Measurements from ENCODE around the gene TSEN2.
A peak's percentile ranks its signal among the peaks of the same experiment; 100 is the strongest.

The TSEN2 gene

DNA sequence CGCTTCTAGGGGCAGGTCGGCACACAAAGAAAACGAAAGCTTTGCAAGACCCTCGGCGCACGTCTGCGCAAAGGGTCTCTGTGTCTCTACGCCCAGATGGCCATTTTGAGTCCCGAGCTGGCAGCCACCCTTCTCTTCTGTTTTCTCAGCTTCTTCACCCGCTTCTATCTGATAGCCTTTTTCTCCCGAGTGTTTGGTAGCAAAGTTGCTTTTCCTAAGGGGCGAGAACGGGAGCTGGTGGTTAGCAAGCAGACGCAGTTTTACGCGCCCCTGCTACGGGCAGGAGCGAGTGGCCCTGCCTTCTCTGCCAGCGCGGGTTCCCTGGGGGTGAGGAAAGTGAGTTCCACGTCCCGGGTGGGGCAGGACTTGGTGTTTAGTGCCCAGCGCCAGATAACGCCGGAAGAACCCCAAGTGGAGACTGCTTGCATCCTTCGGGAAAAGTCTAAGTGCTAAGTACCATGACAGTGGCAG lies 69.7 kb downstream of the TSEN2 start:
- DNase-seq (ENCODE audit: low read depth), result peak; percentile 37

DNA sequence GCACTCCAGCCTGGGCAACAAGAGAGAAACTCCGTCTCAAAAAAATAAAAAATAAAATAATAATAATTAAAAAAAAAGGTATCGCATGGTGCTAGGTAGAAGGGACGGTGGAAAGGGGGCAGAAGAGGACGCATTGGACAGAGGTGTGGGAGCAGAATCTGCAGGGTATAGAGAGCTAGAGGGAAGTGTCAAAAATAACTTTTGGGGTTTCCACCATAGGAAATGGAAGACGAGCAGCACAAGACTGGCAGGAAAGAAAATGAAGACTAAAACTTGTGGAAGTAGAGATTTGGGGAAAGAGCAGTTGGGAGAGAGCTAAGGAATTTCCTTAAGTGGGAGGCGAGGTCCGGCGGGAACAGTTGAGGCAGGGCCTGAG lies 72.0 kb downstream of the TSEN2 start:
- DNase-seq (ENCODE audit: low read depth), result no peak

DNA sequence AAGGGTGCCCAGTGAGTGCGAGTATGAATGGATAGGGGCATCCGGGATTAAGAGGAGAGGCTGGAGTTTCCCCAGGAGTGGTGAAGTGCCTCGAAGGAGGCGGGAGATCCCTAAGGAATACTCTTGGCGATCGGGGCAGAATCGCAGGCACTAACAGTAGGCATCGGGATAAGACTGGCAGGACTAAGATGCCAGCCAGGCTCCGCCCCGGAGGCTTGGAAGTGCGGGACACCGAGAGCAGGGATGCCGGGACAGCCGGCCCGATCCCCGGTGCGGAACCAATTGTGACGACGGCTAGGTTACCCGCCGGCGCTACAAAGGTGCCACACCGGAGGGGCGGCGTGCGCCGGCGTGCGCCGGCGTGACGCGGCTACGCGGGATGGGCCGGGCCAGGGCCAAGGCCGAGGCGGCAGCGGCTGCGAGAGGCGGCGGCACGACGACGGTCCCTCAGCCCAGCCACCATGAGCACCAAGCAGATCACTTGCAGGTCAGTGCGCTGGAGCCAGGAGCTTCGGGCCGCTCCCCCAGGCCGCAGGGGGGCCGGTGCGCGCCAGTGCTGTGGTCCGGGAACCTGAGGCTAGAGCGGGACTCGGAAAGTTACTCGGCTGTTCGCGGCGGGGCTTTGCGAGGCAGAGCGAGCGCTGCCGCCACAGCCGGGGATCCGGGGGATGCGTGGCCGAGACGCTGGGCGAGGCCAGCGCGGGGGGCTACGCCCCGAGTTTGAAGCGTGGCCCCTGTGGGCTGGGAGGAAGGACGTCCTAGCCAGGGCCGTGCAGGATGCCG lies 72.6 kb downstream of the TSEN2 start, which contains the start of gene MKRN2:
Gene MKRN2 (plus strand): TSS at position 398 of the 783 bp plus-strand sequence. CDS start 64 bp downstream, at position 462.
- DNase-seq (ENCODE audit: low read depth), result peak; percentile 85

DNA sequence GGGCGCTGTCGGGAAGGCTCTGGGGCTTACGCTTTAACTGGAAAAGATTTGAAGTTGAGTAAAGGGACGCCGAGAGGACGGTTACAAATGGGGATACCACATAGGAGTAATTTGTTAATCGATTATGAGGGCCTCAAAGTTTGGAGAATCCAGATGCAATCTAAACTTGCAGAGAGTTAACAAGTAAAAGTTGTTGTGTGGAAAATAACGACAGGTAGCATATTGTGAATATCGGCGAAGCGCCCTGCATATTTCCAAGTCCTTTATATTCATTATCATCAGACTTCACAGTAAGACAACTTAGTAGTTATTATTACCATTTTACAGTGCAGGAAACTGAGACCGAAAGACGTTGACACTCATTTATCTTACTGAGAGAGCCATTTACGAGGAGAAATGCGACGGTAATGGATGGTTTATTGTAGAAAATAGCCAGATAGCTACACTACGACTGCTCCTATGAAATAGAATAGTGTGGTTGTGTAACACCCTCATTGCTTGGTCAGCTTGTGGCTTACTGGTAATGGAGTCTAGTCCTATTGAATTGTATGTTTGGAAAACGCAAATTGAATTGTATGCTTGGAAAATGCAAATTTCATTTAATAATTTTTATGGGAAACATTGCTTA lies 73.3 kb downstream of the TSEN2 start:
- DNase-seq (ENCODE audit: low read depth), result peak; percentile 51

DNA sequence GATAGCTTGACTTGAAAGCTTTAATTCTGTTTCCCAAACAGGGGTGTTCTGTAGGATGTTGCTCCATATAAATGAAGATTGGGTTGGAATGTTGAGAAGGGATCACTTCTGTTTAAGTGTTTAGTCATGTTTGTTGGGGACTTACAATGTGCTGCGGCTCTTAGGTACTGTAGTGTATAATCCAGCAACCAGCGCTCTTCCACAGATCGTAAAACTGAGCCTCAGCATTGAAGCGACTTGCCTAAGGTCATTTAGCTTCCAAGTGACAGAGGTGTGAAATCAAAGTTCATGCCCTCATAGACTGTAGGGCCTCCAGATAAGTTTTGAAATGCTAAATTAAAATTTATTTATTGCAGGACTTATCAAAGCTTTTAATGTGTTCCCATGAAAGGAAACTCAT lies 74.4 kb downstream of the TSEN2 start:
- no peak for DNase-seq (ENCODE audit: low read depth)

DNA sequence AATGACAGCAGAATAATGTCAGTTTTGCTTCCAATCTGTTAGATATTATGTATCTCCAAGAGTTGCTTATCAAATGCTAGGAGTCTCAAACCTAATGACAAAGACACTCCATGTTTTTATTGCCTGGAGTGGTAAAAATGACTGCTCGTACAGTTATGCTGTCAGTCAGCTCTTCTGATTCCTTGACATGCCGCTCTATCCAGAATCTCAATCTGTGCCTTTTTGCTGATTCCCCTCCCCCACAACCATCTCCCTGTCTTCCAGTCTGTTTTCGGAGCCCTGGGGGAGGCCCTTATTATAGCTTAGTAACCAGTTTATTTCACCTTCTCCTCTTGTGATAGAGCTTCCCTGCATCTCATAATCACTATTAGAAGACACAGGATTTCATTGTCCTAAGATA lies 75.2 kb downstream of the TSEN2 start:
- no peak for DNase-seq (ENCODE audit: low read depth)

DNA sequence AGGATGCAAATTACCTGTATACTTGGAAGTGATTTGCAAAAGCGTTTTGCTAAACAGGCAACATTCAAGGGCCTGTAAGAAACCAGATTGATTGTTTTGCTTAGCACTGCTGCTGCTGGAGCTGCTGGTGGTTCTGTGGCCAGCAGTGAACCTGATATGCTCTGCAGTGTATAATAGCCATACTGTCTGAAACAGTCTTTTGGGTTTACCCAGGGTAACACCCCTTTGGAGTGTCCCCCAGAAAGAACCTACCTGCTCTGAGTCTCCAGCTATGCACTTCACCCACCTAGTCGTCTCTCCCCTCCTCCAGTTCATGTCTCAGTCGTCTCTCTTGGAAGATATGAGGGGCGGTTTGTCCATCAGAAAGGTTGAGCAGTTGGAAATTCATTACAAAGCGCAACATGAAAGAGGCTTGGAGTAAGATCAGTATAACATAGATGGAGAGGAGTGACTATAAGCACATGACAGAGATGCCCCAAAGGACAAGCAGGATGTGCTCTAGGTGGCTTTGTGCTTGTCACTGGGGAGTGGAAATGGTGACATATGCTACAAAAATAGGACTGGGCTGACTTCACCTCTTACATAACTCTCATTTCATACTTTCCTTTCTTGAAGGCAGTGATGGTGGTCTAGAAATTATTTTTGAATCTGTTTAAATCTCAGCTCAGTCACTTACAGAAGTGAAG lies 76.4 kb downstream of the TSEN2 start:
- DNase-seq (ENCODE audit: low read depth), result no peak

DNA sequence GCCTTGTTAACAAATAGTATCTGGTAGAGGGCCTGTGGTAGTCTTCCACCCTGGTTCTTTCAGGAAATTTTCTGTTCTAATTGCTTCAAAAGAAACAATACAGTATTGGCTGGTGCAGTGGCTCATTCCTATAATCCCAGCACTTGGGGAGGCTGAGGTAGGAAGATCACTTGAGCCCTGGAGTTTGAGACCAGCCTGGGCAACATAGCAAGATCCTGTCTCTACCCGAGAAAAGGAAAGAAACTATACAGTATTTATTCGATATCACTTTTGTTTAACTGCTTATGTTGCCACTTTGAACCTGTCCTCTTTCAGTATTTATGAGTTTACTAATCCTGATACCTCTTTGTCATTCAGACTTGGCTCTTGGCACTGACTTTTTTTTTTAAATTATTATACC lies 77.1 kb downstream of the TSEN2 start:
- DNase-seq (ENCODE audit: low read depth), result no peak

DNA sequence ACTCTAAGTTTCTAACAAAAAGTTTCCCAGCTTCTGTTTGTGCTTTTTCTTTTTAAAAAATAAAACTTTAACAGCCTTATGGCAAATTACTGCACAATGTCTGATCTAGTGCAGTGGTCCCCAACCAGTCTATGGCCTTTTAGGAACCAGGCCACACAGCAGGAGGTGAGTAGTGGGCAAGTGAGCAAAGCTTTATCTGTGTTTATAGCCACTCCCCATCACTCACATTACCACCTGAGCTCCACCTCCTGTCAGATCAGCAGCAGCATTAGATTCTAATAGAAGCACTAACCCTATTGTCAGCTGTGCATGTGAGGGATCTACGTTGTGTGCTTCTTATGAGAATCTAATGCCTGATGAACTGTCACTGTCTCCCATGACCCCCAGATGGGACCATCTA lies 78.2 kb downstream of the TSEN2 start:
- no peak for DNase-seq (ENCODE audit: low read depth)

DNA sequence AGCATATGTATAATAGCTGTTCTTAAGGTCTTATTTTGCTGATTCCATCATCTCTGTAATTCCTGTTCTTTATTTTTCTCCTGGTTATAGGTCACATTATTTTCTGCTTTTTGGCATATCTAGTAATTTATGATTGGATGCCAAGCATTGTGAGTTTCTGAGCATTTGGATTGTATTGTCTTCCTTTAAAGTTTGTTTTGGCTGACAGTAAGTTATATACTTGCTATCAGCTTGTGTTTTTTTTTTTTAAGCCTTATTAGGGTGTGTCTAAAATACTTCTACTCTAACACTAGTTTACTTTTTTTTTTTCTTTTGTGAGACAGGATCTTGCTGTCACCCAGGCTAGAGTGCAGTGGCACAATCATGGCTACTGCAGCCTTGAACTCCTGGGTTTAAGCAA lies 82.7 kb downstream of the TSEN2 start:
- DNase-seq (ENCODE audit: low read depth), result no peak

DNA sequence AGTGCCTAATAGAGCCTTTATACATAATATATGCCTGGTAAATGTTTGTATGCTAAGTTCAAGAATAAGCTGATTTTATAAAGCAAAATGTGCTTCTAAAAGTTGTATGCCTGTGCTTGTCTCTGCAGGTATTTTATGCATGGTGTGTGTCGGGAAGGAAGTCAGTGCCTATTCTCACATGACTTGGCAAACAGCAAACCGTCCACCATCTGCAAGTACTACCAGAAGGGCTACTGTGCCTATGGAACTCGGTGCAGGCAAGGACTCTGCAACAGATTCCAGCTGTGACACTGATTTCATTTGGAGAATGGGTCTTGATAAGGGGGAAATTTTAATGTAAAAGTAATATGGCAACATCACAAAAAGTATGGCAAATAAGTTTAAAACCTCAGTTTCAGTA lies 84.5 kb downstream of the TSEN2 start:
- DNase-seq (ENCODE audit: low read depth), result no peak

DNA sequence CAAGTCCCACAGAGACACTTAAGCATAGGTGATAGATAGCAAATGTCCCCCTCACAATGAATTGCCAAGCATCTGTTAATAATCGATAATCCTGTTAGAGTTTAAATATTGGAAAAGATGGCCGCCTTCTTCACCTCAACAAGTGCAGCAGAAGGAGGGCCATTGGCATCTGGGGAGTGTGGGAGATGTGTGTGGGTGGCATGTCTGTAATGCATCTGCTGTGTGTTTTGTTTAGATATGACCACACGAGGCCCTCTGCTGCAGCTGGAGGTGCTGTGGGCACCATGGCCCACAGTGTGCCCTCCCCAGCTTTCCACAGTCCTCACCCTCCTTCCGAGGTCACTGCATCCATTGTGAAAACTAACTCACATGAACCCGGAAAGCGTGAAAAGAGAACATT lies 85.6 kb downstream of the TSEN2 start:
- no peak for DNase-seq (ENCODE audit: low read depth)

DNA sequence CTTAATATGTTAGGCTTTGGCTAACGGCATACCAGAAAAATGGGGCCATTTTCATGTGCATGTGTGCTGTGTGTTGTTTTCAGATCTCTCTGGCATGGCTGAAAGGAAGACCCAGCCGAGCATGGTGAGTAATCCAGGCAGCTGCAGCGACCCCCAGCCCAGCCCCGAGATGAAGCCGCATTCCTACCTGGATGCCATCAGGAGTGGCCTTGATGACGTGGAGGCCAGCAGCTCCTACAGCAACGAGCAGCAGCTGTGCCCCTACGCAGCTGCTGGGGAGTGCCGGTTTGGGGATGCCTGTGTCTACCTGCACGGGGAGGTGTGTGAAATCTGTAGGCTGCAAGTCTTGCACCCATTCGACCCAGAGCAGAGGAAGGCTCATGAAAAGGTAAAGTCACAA lies 87.7 kb downstream of the TSEN2 start:
- DNase-seq (ENCODE audit: low read depth), result no peak

DNA sequence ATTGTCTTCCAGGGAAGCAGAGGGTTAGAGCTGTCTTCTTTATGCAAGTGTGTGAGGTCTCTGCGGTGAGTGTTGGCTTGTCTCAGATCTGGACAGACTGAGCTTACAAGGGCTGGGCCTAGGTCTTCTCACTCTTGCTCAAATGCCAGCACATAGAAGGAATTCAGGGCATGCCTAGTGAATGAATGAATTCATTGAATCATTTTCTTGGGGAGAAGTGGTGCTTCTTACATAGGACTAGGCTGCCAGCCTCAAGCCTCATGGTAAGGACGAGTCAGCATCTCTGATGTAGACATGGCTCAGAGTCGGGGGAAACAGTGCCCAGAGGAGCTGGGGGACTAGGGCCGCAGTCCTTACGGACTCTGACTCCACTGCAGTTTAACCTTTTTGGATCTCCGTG lies 89.9 kb downstream of the TSEN2 start:
- DNase-seq (ENCODE audit: low read depth), result peak; percentile 48

DNA sequence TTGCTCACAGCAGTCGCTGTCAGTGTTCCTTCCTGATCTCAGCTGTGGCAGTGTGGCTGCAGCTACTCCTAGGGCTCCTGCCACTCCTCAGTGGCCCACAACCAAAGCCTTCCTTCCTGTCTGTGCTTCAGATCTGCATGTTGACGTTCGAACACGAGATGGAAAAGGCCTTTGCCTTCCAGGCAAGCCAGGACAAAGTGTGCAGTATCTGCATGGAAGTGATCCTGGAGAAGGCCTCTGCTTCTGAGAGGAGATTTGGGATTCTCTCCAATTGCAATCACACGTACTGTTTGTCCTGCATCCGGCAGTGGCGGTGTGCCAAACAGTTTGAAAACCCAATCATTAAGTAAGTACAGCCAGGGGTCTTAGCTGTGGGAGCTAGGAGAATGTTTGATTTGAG lies 90.4 kb downstream of the TSEN2 start:
- DNase-seq (ENCODE audit: low read depth), result no peak

DNA sequence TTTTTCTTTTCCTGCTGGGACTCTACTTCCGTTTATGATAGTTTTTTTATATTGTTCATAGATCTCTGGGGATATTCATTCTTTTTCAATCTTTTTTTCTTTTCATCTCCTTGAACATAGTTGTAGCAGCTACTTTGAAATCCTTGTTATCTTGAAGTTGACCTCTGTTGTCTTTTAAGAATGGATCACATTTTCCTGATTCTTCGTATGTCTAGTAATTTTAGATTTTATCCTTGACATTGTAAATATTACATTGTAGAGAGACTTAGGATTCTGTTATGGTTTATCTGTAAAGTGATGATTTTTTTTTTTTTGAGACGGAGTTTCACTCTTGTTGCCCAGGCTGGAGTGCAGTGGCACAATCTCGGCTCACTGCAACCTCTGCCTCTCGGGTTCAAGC lies 93.1 kb downstream of the TSEN2 start:
- DNase-seq (ENCODE audit: low read depth), result no peak

DNA sequence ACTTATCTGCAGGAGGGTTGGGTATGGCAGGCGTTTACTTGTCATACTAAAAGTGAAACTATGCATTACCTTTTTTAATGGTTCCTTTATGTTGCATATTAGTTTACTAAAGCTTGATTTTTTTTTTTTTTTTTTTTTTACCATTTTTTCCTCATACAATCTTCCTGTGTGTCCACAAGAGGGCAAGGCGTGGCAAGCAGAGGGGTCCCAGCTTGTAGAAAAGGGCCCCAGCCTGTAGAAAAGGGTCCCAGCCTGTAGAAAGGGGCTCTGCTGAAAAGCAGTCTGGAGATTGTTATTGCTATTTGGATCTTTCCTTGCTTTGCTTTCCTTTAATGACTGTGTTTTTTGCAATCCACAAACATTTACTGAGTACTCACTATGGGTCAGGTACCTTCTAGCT lies 94.5 kb downstream of the TSEN2 start:
- peak; percentile 24 for DNase-seq (ENCODE audit: low read depth)

DNA sequence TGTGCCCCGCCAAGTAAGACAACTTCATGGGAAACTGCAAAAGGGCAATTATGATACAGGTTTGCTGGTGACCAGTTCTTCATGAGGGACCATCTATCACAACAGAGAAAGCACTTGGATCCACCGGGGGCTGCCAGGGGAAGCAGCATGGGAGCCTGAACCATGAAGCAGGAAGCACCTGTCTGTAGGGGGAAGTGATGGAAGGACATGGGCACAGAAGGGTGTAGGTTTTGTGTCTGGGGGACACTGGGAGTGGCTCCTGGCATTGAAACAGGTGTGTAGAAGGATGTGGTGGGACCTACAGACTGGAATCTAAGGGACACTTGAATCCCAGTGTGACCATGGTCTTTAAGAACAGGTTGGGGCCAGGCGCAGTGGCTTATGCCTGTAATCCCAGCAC lies 95.2 kb downstream of the TSEN2 start:
- DNase-seq (ENCODE audit: low read depth), result no peak

DNA sequence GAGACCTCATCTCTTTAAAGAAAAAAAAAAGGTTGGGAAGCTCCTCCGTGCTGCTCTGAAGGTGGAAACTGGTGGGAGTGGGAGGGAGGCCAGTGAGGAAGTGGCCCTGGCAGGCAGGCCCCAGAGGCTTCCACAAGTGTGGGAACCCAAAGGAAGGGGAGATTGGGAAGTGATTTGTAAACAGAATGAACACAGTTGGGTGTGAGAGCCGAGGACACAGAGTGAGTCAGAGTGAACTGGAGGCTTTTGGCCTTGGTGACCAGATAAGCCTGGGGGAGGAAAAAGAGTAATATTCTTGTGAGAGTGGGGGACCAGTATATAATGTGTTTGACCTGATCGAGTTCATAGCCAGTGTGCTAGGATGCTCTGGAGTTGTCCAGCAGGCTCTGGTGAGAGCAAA lies 95.6 kb downstream of the TSEN2 start:
- DNase-seq (ENCODE audit: low read depth), result peak; percentile 78

DNA sequence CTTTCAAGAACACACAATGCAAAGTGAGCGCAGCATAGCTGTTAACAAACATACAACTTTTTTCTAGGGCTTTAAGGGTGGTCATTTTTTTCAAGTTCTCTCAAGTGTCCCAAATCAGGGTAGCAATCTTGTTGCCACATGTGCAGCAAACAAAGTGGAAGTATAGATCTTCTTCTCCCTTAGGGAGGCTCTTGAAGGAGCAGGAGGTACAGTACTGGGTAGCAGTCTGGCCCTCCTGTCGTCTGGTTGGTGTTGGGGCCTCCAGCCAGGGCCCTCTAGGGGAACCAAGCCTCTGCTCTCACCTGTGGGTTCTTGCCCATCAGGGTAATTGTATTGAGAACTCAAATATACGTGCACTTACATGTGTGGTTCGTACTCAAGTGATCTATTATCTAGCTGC lies 98.5 kb downstream of the TSEN2 start:
- no peak for DNase-seq (ENCODE audit: low read depth)

Data from ELR (cell line).